SK-N-SH (cell line): Measurements from ENCODE around the gene PTPN13. TPM values are rescaled to one million over a fixed set of nuclear protein-coding genes. Genes with fewer than 3 reads are reported as not detected.

ENCODE experiments used
- CTCF ChIA-PET: fragments of 300-600, 350-600 bp; formaldehyde crosslinking; extraction: SDS; loops from one replicate; lab custom pipeline; 2021; lab: Yijun Ruan, JAX
- POLR2A ChIA-PET: fragments of 350-600 bp; sonication (Branson Sonifier 250); formaldehyde crosslinking; extraction: SDS; loops from one replicate; lab custom pipeline; 2020; ENCODE audit warnings: antibody characterized with exemption, inconsistent platforms; lab: Yijun Ruan, JAX
- DNase-seq: peaks from one replicate; pipeline ENCODE4 v3.0.0; 2012
- H2AFZ ChIP-seq: fragments of 200-600 bp; sonication (generic); 2 replicates; pipeline ENCODE4 v1.8.1; 2016; ENCODE audit warnings: antibody characterized with exemption, mild to moderate bottlenecking, low read depth
- H3F3A ChIP-seq: fragments of 200-600 bp; sonication (generic); replicated peaks from 2 replicates; pipeline ENCODE3; 2016; ENCODE audit warnings: antibody characterized with exemption, mild to moderate bottlenecking; ENCODE audit not compliant: insufficient read depth
- H3K27ac ChIP-seq, 2 experiments: fragments of 200-500 bp in 1 of 2; fragments of 200-600 bp in 1 of 2; sonication (Bioruptor generic) in 1 of 2; sonication (generic), shearing (Covaris generic) in 1 of 2; 2 replicates each; pipeline versions ENCODE4 v1.5.1 to v1.6.1; 2014 to 2016; ENCODE audit warnings: low read depth in 2 of 2, inconsistent platforms in 1 of 2, low read length in 1 of 2, mild to moderate bottlenecking in 1 of 2, mixed read lengths in 1 of 2
- H3K27me3 ChIP-seq: fragments of 200-600 bp; sonication (generic), shearing (Covaris generic); 2 replicates; pipeline ENCODE4 v1.6.1; 2016; ENCODE audit warnings: mixed run types; ENCODE audit not compliant: insufficient read depth
- H3K36me3 ChIP-seq, 2 experiments: fragments of 200-500 bp in 1 of 2; fragments of 200-600 bp in 1 of 2; sonication (Bioruptor generic) in 1 of 2; sonication (generic) in 1 of 2; replicated peaks in 1 of 2; 2 replicates each; pipeline versions ENCODE3 to v1.5.1; 2014 to 2016; ENCODE audit warnings: low read length in 1 of 2, mild to moderate bottlenecking in 1 of 2; ENCODE audit not compliant: insufficient read depth in 2 of 2, control insufficient read depth in 1 of 2
- H3K4me1 ChIP-seq, 2 experiments: fragments of 200-500 bp in 1 of 2; fragments of 200-600 bp in 1 of 2; sonication (Bioruptor generic) in 1 of 2; sonication (generic), shearing (Covaris generic) in 1 of 2; 2 replicates each; pipeline versions ENCODE4 v1.5.1 to v1.6.1; 2014 to 2016; ENCODE audit warnings: low read depth in 1 of 2, low read length in 1 of 2, mixed run types in 1 of 2; ENCODE audit not compliant: insufficient read depth in 2 of 2, control insufficient read depth in 1 of 2
- H3K4me2 ChIP-seq: fragments of 200-600 bp; sonication (generic), shearing (Covaris generic); 2 replicates; pipeline ENCODE4 v1.6.1; 2017; ENCODE audit warnings: mixed run types
- H3K4me3 ChIP-seq, 2 experiments: fragments of 200-500 bp in 1 of 2; fragments of 200-600 bp in 1 of 2; sonication (Bioruptor generic) in 1 of 2; sonication (generic), shearing (Covaris generic) in 1 of 2; 2 replicates each; pipeline versions ENCODE4 v1.5.1 to v1.8.1; 2014 to 2016; ENCODE audit warnings: low read depth in 2 of 2, inconsistent platforms in 1 of 2, low read length in 1 of 2, mild to moderate bottlenecking in 1 of 2, mixed read lengths in 1 of 2, moderate library complexity in 1 of 2
- H3K79me2 ChIP-seq: fragments of 200-600 bp; sonication (generic); 2 replicates; pipeline ENCODE4 v1.8.1; 2017; ENCODE audit warnings: mild to moderate bottlenecking; ENCODE audit not compliant: insufficient read depth
- H3K9ac ChIP-seq: fragments of 200-600 bp; sonication (generic); 2 replicates; pipeline ENCODE4 v1.6.1; 2017; ENCODE audit warnings: mixed run types
- H3K9me2 ChIP-seq: fragments of 200-600 bp; sonication (generic); 2 replicates; pipeline ENCODE4 v1.6.1; 2017; ENCODE audit warnings: mixed run types
- H3K9me3 ChIP-seq: fragments of 200-600 bp; sonication (generic); 2 replicates; pipeline ENCODE4 v1.6.1; 2017; ENCODE audit warnings: mixed run types, mild to moderate bottlenecking, moderate library complexity
- H4K20me1 ChIP-seq: fragments of 200-600 bp; sonication (generic); 2 replicates; pipeline ENCODE4 v1.6.1; 2017; ENCODE audit warnings: mild to moderate bottlenecking, mixed run types; ENCODE audit not compliant: insufficient read depth
- CTCF ChIP-seq: fragments of 200-600 bp; sonication (generic); IDR thresholded peaks from 2 replicates; pipeline ENCODE4 v1.6.1; 2017; ENCODE audit warnings: antibody characterized with exemption, mild to moderate bottlenecking, moderate library complexity
- ELF1 ChIP-seq: IDR thresholded peaks from 2 replicates; pipeline ENCODE4 v1.4.0; 2012
- FOXM1 ChIP-seq: IDR thresholded peaks from 2 replicates; pipeline ENCODE4 v1.4.0; 2012; ENCODE audit warnings: low read depth, mild to moderate bottlenecking
- GABPA ChIP-seq: IDR thresholded peaks from 2 replicates; pipeline ENCODE4 v1.4.0; 2012; ENCODE audit warnings: low read depth, mild to moderate bottlenecking
- JUND ChIP-seq: IDR thresholded peaks from 2 replicates; pipeline ENCODE4 v1.4.0; 2012
- MEF2A ChIP-seq: IDR thresholded peaks from 2 replicates; pipeline ENCODE4 v1.4.0; 2012; ENCODE audit warnings: low read depth, borderline replicate concordance
- MXI1 ChIP-seq: IDR thresholded peaks from 2 replicates; pipeline ENCODE4 v1.6.1; 2012; ENCODE audit warnings: mild to moderate bottlenecking, low read depth, low read length, improper control_type of control experiment
- PBX3 ChIP-seq: IDR thresholded peaks from 2 replicates; pipeline ENCODE4; 2012
- POLR2AphosphoS5 ChIP-seq: IDR thresholded peaks from 2 replicates; pipeline ENCODE4 v1.6.1; 2012; ENCODE audit warnings: low read depth, low read length
- REST ChIP-seq: IDR thresholded peaks from 2 replicates; pipeline ENCODE4 v1.6.1; 2012; ENCODE audit warnings: mild to moderate bottlenecking, low read depth, low read length, moderate library complexity
- SMC3 ChIP-seq: IDR thresholded peaks from 2 replicates; pipeline ENCODE4 v1.6.1; 2012; ENCODE audit warnings: low read depth, low read length, improper control_type of control experiment
- WGBS: methylation state at CpG from one replicate; pipeline ENCODE4 v1.1.6; 2017; ENCODE audit warnings: low lambda C conversion rate; 5-methylcytosine and 5-hydroxymethylcytosine counted together
- polyA plus RNA-seq, 3 experiments: library from polyadenylated mRNA; depleted of rRNA; stranded (reverse); fragments of >200 nt; gene quantifications; 2 replicates each; pipeline ENCODE4 v1.2.3, GENCODE V29; 2012
- TF ChIP-seq, protein P1 (sequence below): fragments of 150-350 bp; IDR thresholded peaks from 2 replicates; pipeline ENCODE4 v1.6.1; 2016; ENCODE audit warnings: mild to moderate bottlenecking, low read depth, low read length
- TF ChIP-seq, protein P2 (sequence below): IDR thresholded peaks from 2 replicates; pipeline ENCODE4 v1.4.0; 2012; ENCODE audit warnings: low read depth, borderline replicate concordance

PTPN13 gene
- polyA plus RNA-seq, 1 of the 3 experiments (the other 2 are of a cell fraction), result 5.5 TPM

- H3F3A ChIP-seq, result peaks cover 17% of the 10 kb centered on the region
- no peaks in the 10 kb centered on the region for H4K20me1 ChIP-seq
- no peak overlapping the region for H3K9ac ChIP-seq
- TF ChIP-seq, protein P1, sequence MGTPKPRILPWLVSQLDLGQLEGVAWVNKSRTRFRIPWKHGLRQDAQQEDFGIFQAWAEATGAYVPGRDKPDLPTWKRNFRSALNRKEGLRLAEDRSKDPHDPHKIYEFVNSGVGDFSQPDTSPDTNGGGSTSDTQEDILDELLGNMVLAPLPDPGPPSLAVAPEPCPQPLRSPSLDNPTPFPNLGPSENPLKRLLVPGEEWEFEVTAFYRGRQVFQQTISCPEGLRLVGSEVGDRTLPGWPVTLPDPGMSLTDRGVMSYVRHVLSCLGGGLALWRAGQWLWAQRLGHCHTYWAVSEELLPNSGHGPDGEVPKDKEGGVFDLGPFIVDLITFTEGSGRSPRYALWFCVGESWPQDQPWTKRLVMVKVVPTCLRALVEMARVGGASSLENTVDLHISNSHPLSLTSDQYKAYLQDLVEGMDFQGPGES, result no peak
- TF ChIP-seq CTCF, result no peak
- no peak for TF ChIP-seq JUND
- TF ChIP-seq SMC3, result no peak
- TF ChIP-seq FOXM1, result no peak
- TF ChIP-seq MXI1, result no peak
- no peak for TF ChIP-seq PBX3
- TF ChIP-seq, protein P2, sequence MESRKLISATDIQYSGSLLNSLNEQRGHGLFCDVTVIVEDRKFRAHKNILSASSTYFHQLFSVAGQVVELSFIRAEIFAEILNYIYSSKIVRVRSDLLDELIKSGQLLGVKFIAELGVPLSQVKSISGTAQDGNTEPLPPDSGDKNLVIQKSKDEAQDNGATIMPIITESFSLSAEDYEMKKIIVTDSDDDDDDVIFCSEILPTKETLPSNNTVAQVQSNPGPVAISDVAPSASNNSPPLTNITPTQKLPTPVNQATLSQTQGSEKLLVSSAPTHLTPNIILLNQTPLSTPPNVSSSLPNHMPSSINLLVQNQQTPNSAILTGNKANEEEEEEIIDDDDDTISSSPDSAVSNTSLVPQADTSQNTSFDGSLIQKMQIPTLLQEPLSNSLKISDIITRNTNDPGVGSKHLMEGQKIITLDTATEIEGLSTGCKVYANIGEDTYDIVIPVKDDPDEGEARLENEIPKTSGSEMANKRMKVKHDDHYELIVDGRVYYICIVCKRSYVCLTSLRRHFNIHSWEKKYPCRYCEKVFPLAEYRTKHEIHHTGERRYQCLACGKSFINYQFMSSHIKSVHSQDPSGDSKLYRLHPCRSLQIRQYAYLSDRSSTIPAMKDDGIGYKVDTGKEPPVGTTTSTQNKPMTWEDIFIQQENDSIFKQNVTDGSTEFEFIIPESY, result no peak
- no peak for TF ChIP-seq ELF1
- TF ChIP-seq POLR2AphosphoS5, result no peak
- no peak for TF ChIP-seq REST
- no peak for TF ChIP-seq GABPA
- TF ChIP-seq MEF2A, result no peak
- H3K79me2 ChIP-seq, result no peaks in the 10 kb centered on the region
- H2AFZ ChIP-seq, result peak overlapping the region; percentile 43; the same call in 1 of the 2 replicates
- no peak overlapping the region for H3K4me2 ChIP-seq
- H3K4me1 ChIP-seq, result peaks cover 0 to 19% of the 10 kb centered on the region in 2 experiments; a peak in 1 of 4 replicates
- H3K9me3 ChIP-seq, result no peaks in the 10 kb centered on the region
- 20% methylated on average over 1 of the region's 1 CpG for WGBS
- POLR2A ChIA-PET, result no interaction called here
- DNase-seq, result no peak
- no peak overlapping the region for H3K4me3 ChIP-seq
- H3K9me2 ChIP-seq, result no peaks in the 10 kb centered on the region
- H3K27ac ChIP-seq, result no peak overlapping the region; a peak in 1 of 4 replicates
- CTCF ChIA-PET, result no interaction called here
- H3K27me3 ChIP-seq, result no peaks in the 10 kb centered on the region
- no peaks in the 10 kb centered on the region for H3K36me3 ChIP-seq
Observed at GRCh38 chr4:86856896-86857295, 262.8 kb downstream of the PTPN13 start.
